ENCODE data around the gene C1QTNF12.

C1QTNF12 gene

DNA sequence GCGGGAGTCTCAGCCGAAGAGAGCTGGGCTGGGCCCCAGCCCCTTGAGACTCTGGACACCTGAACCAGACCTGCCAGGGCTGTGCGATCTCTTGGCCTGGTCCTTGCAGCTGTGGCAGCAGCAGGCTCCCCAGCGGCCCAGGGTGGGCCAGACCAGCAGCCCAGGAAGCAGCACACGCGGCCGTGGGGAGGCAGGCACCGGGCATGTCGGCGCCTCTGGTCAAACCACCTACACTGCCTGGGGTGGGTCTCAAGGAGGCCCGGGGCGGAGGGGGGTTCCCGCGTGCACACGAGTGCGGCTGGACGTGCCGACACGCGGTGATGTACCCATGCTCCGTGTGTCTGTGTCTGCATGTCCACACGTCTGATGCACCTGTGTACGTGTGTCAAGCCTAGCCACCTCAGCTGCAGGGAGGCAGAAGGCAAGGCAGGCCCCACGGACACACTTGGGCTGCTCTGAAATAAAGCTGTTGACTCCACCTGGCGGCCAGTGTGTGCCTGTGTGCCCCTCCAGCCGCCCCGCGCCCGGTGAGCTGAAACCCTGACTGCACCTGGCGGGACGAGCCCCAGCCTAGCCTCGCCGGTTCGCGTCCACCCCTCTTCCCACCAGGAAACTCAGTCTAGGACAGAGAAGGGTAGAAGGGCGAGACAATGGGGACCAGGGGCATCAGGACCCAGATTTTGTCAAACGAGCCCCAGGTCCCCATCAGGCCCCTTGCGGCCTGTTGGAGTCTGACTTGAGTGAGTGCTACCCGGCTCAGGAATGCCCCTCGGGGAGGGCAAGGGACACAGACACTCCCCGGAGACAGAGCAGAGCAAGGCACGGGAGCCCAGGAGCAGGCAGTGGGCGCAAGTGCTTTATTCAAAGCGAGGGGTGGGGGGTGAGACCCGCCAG lies 45.3 kb upstream of the C1QTNF12 start:
- peak; percentile 70 for DNase-seq (ENCODE audit: low read depth)
- no peak overlapping the region for H3K4me3 ChIP-seq (replicated peaks; ENCODE audit: low read depth, low read length)
- TF ChIP-seq, protein P1, sequence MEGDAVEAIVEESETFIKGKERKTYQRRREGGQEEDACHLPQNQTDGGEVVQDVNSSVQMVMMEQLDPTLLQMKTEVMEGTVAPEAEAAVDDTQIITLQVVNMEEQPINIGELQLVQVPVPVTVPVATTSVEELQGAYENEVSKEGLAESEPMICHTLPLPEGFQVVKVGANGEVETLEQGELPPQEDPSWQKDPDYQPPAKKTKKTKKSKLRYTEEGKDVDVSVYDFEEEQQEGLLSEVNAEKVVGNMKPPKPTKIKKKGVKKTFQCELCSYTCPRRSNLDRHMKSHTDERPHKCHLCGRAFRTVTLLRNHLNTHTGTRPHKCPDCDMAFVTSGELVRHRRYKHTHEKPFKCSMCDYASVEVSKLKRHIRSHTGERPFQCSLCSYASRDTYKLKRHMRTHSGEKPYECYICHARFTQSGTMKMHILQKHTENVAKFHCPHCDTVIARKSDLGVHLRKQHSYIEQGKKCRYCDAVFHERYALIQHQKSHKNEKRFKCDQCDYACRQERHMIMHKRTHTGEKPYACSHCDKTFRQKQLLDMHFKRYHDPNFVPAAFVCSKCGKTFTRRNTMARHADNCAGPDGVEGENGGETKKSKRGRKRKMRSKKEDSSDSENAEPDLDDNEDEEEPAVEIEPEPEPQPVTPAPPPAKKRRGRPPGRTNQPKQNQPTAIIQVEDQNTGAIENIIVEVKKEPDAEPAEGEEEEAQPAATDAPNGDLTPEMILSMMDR (IDR thresholded peaks at IDR 0.05; ENCODE audit: low read length, missing control alignments): peak; percentile 56

DNA sequence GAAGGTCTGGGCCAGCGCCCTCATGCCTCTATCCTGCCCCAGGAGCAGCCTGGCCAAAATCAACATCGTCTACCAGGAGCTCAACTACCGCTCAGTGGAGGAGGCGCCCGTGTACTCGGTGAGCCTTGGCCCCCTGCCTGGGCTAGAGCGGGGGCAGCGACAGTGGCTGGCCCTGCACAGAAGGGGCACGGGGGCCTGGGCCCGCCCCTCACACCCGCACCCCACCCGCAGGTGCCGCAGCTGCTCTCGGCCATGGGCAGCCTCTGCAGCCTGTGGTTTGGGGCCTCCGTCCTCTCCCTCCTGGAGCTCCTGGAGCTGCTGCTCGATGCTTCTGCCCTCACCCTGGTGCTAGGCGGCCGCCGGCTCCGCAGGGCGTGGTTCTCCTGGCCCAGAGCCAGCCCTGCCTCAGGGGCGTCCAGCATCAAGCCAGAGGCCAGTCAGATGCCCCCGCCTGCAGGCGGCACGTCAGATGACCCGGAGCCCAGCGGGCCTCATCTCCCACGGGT lies 44.6 kb upstream of the C1QTNF12 start:
- TF ChIP-seq, protein P1 (IDR thresholded peaks at IDR 0.05; ENCODE audit: low read length, missing control alignments): no peak
- DNase-seq (ENCODE audit: low read depth): no peak
- H3K4me3 ChIP-seq (replicated peaks; ENCODE audit: low read depth, low read length): no peak overlapping the region

DNA sequence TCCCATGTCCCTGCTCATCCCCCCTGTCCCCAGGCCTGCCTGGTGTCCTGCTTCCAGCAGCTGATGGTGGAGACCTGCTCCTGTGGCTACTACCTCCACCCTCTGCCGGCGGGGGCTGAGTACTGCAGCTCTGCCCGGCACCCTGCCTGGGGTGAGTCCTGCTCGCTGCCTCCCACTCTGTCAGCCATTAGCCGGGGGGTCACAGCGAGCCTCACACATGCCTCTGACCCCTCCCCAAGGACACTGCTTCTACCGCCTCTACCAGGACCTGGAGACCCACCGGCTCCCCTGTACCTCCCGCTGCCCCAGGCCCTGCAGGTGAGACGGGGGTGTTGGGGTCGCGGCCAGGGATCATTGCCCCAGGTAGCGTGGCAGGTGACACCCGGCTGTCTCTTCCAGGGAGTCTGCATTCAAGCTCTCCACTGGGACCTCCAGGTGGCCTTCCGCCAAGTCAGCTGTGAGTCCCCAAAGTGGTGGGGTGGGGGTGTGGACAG lies 43.8 kb upstream of the C1QTNF12 start:
- peak; percentile 38 for DNase-seq (ENCODE audit: low read depth)
- TF ChIP-seq, protein P1 (IDR thresholded peaks at IDR 0.05; ENCODE audit: low read length, missing control alignments): peak; percentile 49

DNA sequence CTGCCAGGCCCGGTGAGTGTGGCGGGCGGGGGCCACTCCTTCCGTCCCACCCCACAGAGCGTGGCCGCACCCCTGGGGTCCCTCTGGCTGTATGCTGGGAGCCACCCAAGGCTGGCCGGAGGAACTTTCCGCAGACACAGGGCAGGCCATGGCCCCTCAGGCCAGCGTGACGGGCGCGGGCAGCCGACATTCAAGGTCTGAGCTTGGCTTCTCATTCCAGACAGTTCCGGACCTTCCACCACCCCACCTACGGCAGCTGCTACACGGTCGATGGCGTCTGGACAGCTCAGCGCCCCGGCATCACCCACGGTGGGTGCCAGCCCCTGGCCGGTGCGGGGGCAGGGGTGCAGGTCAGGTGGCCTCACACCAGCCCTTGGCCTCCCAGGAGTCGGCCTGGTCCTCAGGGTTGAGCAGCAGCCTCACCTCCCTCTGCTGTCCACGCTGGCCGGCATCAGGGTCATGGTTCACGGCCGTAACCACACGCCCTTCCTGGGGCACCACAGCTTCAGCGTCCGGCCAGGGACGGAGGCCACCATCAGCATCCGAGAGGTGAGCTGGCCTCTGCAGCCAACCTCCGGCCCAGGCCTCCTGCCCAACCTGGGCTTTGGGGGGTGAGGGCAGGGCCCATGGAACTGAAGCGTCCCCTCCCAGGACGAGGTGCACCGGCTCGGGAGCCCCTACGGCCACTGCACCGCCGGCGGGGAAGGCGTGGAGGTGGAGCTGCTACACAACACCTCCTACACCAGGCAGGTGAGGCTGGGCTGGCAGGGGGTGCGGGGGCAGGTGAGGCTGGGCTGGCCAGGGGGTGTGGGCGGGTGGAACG lies 41.0 kb upstream of the C1QTNF12 start:
- TF ChIP-seq, protein P1 (IDR thresholded peaks at IDR 0.05; ENCODE audit: low read length, missing control alignments): no peak
- H3K4me3 ChIP-seq (replicated peaks; ENCODE audit: low read depth, low read length): no peak overlapping the region
- DNase-seq (ENCODE audit: low read depth): no peak

More for the DNA sequence above, 43.8 kb upstream of the C1QTNF12 start:
- H3K4me3 ChIP-seq (replicated peaks; ENCODE audit: low read depth, low read length): no peak overlapping the region

DNA sequence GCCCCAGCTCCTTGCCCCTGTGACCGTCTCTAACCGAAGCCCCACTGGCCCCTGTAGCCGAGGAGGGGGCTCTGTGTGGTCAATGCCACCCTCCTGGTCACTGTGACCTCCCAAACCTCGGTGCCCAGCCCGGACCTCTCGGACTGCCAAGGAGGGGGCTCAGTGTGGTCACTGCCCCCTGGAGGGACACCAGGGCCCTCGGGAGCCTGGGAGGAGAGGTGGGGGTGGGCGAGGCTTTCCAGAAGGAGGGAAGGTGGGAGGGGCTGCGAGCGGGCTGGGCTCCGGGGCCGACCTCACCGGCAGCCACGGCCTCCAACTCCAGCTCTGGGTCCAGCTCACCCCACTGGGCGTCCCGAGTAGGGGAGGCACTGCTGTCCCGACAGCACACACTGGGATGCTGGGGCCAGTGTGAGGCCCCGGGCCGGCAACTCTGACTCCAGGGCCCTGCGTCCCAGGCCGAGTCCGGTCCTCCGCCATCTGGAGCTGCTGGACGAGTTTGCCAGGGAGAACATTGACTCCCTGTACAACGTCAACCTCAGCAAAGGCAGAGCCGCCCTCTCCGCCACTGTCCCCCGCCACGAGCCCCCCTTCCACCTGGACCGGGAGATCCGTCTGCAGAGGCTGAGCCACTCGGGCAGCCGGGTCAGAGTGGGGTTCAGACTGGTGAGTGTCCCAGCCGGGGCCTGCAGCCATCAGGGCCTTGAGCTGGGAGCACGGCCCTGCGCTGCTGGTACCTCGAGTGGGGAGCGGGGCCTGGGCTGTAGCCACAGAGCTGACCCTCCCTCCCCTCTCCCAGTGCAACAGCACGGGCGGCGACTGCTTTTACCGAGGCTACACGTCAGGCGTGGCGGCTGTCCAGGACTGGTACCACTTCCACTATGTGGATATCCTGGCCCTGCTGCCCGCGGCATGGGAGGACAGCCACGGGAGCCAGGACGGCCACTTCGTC lies 40.1 kb upstream of the C1QTNF12 start:
- H3K4me3 ChIP-seq (replicated peaks; ENCODE audit: low read depth, low read length): no peak overlapping the region
- DNase-seq (ENCODE audit: low read depth): no peak
- TF ChIP-seq, protein P1 (IDR thresholded peaks at IDR 0.05; ENCODE audit: low read length, missing control alignments): no peak

Measured in fibroblast of pulmonary artery (primary cell).